NT2/D1 (cell line): Measurements from ENCODE around the gene PRKAA2.

Source experiments
- DNase-seq: peaks from one replicate; pipeline ENCODE4 v3.0.0-alpha.2; 2011; ENCODE audit warnings: low read depth, low spot score
- H3K27me3 ChIP-seq: 2 replicates; pipeline ENCODE4 v1.6.0; 2011; ENCODE audit warnings: mild to moderate bottlenecking; ENCODE audit not compliant: insufficient read length, insufficient read depth
- H3K36me3 ChIP-seq: 2 replicates; pipeline ENCODE4 v1.6.1; 2011; ENCODE audit warnings: mild to moderate bottlenecking, low read length, mixed read lengths; ENCODE audit not compliant: insufficient read depth, insufficient read length
- H3K4me1 ChIP-seq: 2 replicates; pipeline ENCODE4 v1.5.1; 2011; ENCODE audit not compliant: insufficient read depth, insufficient read length
- H3K4me3 ChIP-seq: 2 replicates; pipeline ENCODE4 v1.5.1; 2011; ENCODE audit warnings: low read depth; ENCODE audit not compliant: insufficient read length
- H3K9ac ChIP-seq: 2 replicates; pipeline ENCODE4 v1.6.0; 2011; ENCODE audit warnings: low read depth; ENCODE audit not compliant: insufficient read length
- H3K9me3 ChIP-seq: 2 replicates; pipeline ENCODE4 v1.5.1; 2011; ENCODE audit warnings: mild to moderate bottlenecking, low read length; ENCODE audit not compliant: insufficient read depth
- SUZ12 ChIP-seq: IDR thresholded peaks from 2 replicates; pipeline ENCODE4 v1.6.1; 2011; ENCODE audit not compliant: insufficient read length, insufficient read depth; ENCODE audit errors: extremely low read depth
- YY1 ChIP-seq: IDR thresholded peaks from 2 replicates; pipeline ENCODE4 v1.6.1; 2011; ENCODE audit not compliant: insufficient read length, insufficient read depth
- ZNF274 ChIP-seq: IDR thresholded peaks from 2 replicates; pipeline ENCODE4 v1.6.1; 2011; ENCODE audit warnings: mild to moderate bottlenecking, low read depth, low read length

PRKAA2 gene

DNA sequence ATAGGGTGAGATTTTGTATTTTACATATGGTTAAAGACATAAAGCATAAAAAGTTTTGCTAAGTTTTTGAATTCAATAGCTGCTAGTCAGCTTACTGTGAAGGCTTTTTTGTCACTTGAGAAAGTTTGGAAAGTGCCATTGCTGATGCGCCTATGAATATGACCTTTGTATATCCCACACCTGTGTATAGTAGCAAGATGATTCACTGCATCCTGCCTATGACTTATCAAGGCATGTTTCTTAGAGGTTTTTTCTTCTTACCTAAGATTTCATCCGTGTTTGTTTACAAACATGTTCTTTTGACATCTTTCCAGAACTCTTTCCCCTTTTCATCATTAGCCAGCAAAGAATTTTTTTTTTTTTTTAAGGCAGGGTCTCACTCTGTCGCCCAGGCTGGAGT, 51.5 kb downstream of the PRKAA2 start:
- Histone ChIP-seq H3K9ac (no peak overlapping the region), H3K9me3 (peaks cover 10% of the 10 kb centered on the region; the same call in 1 of the 2 replicates), H3K4me3 (no peak overlapping the region), H3K36me3 (peaks cover 2% of the 10 kb centered on the region), H3K4me1 (no peaks in the 10 kb centered on the region), H3K27me3 (no peaks in the 10 kb centered on the region)
- TF ChIP-seq YY1 (no peak), SUZ12 (no peak), ZNF274 (no peak)
- no peak for DNase-seq

- H3K36me3 ChIP-seq, result peaks cover 22% of the 10 kb centered on the region
- peaks cover 17% of the 10 kb centered on the region; the same call in 1 of the 2 replicates for H3K9me3 ChIP-seq
- H3K27me3 ChIP-seq, result no peaks in the 10 kb centered on the region
- no peak overlapping the region for H3K9ac ChIP-seq
- TF ChIP-seq YY1 (no peak), SUZ12 (no peak), ZNF274 (no peak)
- no peaks in the 10 kb centered on the region for H3K4me1 ChIP-seq
- H3K4me3 ChIP-seq, result no peak overlapping the region
- no peak for DNase-seq
Observed at GRCh38 chr1:56703747-56704146, 58.6 kb downstream of the PRKAA2 start.

GRCh38 chr1:56707379-56707778, 62.3 kb downstream of the PRKAA2 start:
- H3K4me1 ChIP-seq, result no peaks in the 10 kb centered on the region
- H3K36me3 ChIP-seq, result peaks cover 22% of the 10 kb centered on the region
- TF ChIP-seq ZNF274, result no peak
- no peak for TF ChIP-seq SUZ12
- TF ChIP-seq YY1, result no peak
- H3K4me3 ChIP-seq, result no peak overlapping the region
- H3K9ac ChIP-seq, result no peak overlapping the region
- no peaks in the 10 kb centered on the region for H3K27me3 ChIP-seq
- 0 out of 2 replicates have a peak, but pooled peaks cover 8% of the 10 kb centered on the region for H3K9me3 ChIP-seq
- DNase-seq, result no peak

DNA sequence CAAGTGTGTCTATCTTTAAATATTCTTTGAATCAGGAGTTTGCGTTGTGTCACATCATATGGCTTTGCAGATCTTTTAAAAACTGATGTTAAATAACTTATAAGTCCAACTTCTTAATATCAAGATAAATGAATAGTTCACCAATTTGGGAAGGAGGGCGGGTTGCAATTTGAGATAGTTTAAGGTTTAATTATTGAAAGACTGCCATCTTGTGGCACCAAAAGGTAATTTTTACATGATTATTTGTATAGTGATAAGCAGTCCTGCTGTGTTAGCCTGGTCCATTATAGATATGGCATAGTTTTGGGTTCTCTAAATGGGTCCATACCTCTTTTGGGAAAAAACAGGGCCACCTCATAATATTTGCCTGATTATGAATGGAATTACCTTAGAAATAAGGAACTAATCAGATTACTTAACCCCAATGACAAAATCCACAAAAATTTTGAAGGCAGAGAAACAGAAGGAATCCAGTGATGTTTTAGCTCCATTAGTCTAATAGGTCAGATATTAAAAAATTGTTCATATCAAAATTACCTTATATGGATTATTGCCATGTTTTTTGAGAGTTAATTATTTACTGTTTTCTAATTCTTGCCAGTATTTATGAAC, 64.3 kb downstream of the PRKAA2 start:
- TF ChIP-seq YY1, result no peak
- TF ChIP-seq SUZ12, result no peak
- TF ChIP-seq ZNF274, result no peak
- Histone ChIP-seq H3K4me1 (no peaks in the 10 kb centered on the region), H3K9ac (no peak overlapping the region), H3K27me3 (no peaks in the 10 kb centered on the region), H3K4me3 (no peak overlapping the region), H3K36me3 (peaks cover 15% of the 10 kb centered on the region), H3K9me3 (no peaks in the 10 kb centered on the region)
- DNase-seq, result peak; percentile 64

DNA sequence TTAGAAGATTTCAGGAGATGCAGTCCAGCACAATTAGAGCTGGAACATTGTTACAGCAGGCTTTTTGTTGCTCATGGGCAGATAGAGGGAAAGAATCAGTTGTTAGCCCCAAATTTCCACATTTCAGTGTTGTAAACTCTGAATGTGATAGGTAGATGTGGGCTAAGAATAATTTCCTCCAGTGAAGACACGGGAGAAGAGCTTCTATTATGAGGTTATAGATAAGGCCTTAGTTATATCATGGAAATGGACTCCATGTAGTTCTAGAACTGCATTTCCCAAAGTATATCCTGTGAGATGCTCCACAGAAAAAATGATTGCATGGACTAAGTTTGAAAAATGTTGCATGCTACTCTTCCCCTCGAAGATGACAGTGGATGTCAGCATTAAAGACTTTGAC, 64.9 kb downstream of the PRKAA2 start:
- peaks cover 14% of the 10 kb centered on the region for H3K36me3 ChIP-seq
- H3K4me3 ChIP-seq, result no peak overlapping the region
- H3K27me3 ChIP-seq, result no peaks in the 10 kb centered on the region
- no peak overlapping the region for H3K9ac ChIP-seq
- H3K9me3 ChIP-seq, result no peaks in the 10 kb centered on the region
- no peak for DNase-seq
- TF ChIP-seq SUZ12 (no peak), ZNF274 (no peak), YY1 (no peak)
- H3K4me1 ChIP-seq, result no peaks in the 10 kb centered on the region

DNA sequence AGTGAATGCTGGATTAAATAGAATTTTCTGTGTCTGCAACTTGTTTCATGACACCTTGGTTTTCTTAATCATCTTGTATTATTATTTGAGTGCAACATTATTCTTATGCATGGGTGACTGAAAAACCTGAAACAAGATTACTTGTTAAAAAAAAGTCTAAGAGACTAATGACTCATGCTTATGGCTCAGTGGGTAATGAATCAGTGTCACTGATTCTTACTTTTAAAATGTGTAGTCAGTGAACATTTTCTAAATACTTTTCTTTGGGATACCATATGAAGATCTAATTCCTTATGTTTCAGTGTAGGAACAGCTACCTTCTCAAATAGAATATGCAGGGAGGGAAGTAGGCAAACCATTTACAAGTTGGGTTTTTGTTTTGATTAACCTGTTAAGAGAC, 65.5 kb downstream of the PRKAA2 start:
- TF ChIP-seq YY1 (no peak), SUZ12 (no peak), ZNF274 (no peak)
- no peak for DNase-seq
- Histone ChIP-seq H3K4me1 (no peaks in the 10 kb centered on the region), H3K27me3 (no peaks in the 10 kb centered on the region), H3K4me3 (no peak overlapping the region), H3K9me3 (no peaks in the 10 kb centered on the region), H3K9ac (no peak overlapping the region), H3K36me3 (peaks cover 14% of the 10 kb centered on the region)

GRCh38 chr1:56712150-56712549, 67.0 kb downstream of the PRKAA2 start:
- Histone ChIP-seq H3K4me1 (no peaks in the 10 kb centered on the region), H3K9me3 (no peaks in the 10 kb centered on the region), H3K27me3 (no peaks in the 10 kb centered on the region), H3K9ac (no peak overlapping the region), H3K4me3 (no peak overlapping the region), H3K36me3 (peaks cover 5% of the 10 kb centered on the region)
- no peak for DNase-seq
- TF ChIP-seq YY1 (no peak), ZNF274 (no peak), SUZ12 (no peak)

- TF ChIP-seq ZNF274, result no peak
- no peak for TF ChIP-seq YY1
- TF ChIP-seq SUZ12, result no peak
Observed at GRCh38 chr1:56713112-56713511, 68.0 kb downstream of the PRKAA2 start.

More at GRCh38 chr1:56713112-56713511, 68.0 kb downstream of the PRKAA2 start:
- Histone ChIP-seq H3K9me3 (no peaks in the 10 kb centered on the region), H3K27me3 (no peaks in the 10 kb centered on the region), H3K4me1 (no peaks in the 10 kb centered on the region), H3K4me3 (no peak overlapping the region), H3K36me3 (no peaks in the 10 kb centered on the region), H3K9ac (no peak overlapping the region)
- no peak for DNase-seq
